SK-N-SH (cell line): Measurements from ENCODE around the gene MCM3AP. TPM values are rescaled to one million over a fixed set of nuclear protein-coding genes. Genes with fewer than 3 reads are reported as not detected.

ENCODE experiments used
- CTCF ChIA-PET: fragments of 300-600, 350-600 bp; formaldehyde crosslinking; extraction: SDS; loops from one replicate; lab custom pipeline; 2021; lab: Yijun Ruan, JAX
- POLR2A ChIA-PET: fragments of 350-600 bp; sonication (Branson Sonifier 250); formaldehyde crosslinking; extraction: SDS; loops from one replicate; lab custom pipeline; 2020; ENCODE audit warnings: antibody characterized with exemption, inconsistent platforms; lab: Yijun Ruan, JAX
- DNase-seq: peaks from one replicate; pipeline ENCODE4 v3.0.0; 2012
- H2AFZ ChIP-seq: fragments of 200-600 bp; sonication (generic); 2 replicates; pipeline ENCODE4 v1.8.1; 2016; ENCODE audit warnings: antibody characterized with exemption, mild to moderate bottlenecking, low read depth
- H3F3A ChIP-seq: fragments of 200-600 bp; sonication (generic); replicated peaks from 2 replicates; pipeline ENCODE3; 2016; ENCODE audit warnings: antibody characterized with exemption, mild to moderate bottlenecking; ENCODE audit not compliant: insufficient read depth
- H3K27ac ChIP-seq, 2 experiments: fragments of 200-500 bp in 1 of 2; fragments of 200-600 bp in 1 of 2; sonication (Bioruptor generic) in 1 of 2; sonication (generic), shearing (Covaris generic) in 1 of 2; 2 replicates each; pipeline versions ENCODE4 v1.5.1 to v1.6.1; 2014 to 2016; ENCODE audit warnings: low read depth in 2 of 2, inconsistent platforms in 1 of 2, low read length in 1 of 2, mild to moderate bottlenecking in 1 of 2, mixed read lengths in 1 of 2
- H3K27me3 ChIP-seq: fragments of 200-600 bp; sonication (generic), shearing (Covaris generic); 2 replicates; pipeline ENCODE4 v1.6.1; 2016; ENCODE audit warnings: mixed run types; ENCODE audit not compliant: insufficient read depth
- H3K36me3 ChIP-seq, 2 experiments: fragments of 200-500 bp in 1 of 2; fragments of 200-600 bp in 1 of 2; sonication (Bioruptor generic) in 1 of 2; sonication (generic) in 1 of 2; replicated peaks in 1 of 2; 2 replicates each; pipeline versions ENCODE3 to v1.5.1; 2014 to 2016; ENCODE audit warnings: low read length in 1 of 2, mild to moderate bottlenecking in 1 of 2; ENCODE audit not compliant: insufficient read depth in 2 of 2, control insufficient read depth in 1 of 2
- H3K4me1 ChIP-seq, 2 experiments: fragments of 200-500 bp in 1 of 2; fragments of 200-600 bp in 1 of 2; sonication (Bioruptor generic) in 1 of 2; sonication (generic), shearing (Covaris generic) in 1 of 2; 2 replicates each; pipeline versions ENCODE4 v1.5.1 to v1.6.1; 2014 to 2016; ENCODE audit warnings: low read depth in 1 of 2, low read length in 1 of 2, mixed run types in 1 of 2; ENCODE audit not compliant: insufficient read depth in 2 of 2, control insufficient read depth in 1 of 2
- H3K4me2 ChIP-seq: fragments of 200-600 bp; sonication (generic), shearing (Covaris generic); 2 replicates; pipeline ENCODE4 v1.6.1; 2017; ENCODE audit warnings: mixed run types
- H3K4me3 ChIP-seq, 2 experiments: fragments of 200-500 bp in 1 of 2; fragments of 200-600 bp in 1 of 2; sonication (Bioruptor generic) in 1 of 2; sonication (generic), shearing (Covaris generic) in 1 of 2; 2 replicates each; pipeline versions ENCODE4 v1.5.1 to v1.8.1; 2014 to 2016; ENCODE audit warnings: low read depth in 2 of 2, inconsistent platforms in 1 of 2, low read length in 1 of 2, mild to moderate bottlenecking in 1 of 2, mixed read lengths in 1 of 2, moderate library complexity in 1 of 2
- H3K79me2 ChIP-seq: fragments of 200-600 bp; sonication (generic); 2 replicates; pipeline ENCODE4 v1.8.1; 2017; ENCODE audit warnings: mild to moderate bottlenecking; ENCODE audit not compliant: insufficient read depth
- H3K9ac ChIP-seq: fragments of 200-600 bp; sonication (generic); 2 replicates; pipeline ENCODE4 v1.6.1; 2017; ENCODE audit warnings: mixed run types
- H3K9me2 ChIP-seq: fragments of 200-600 bp; sonication (generic); 2 replicates; pipeline ENCODE4 v1.6.1; 2017; ENCODE audit warnings: mixed run types
- H3K9me3 ChIP-seq: fragments of 200-600 bp; sonication (generic); 2 replicates; pipeline ENCODE4 v1.6.1; 2017; ENCODE audit warnings: mixed run types, mild to moderate bottlenecking, moderate library complexity
- H4K20me1 ChIP-seq: fragments of 200-600 bp; sonication (generic); 2 replicates; pipeline ENCODE4 v1.6.1; 2017; ENCODE audit warnings: mild to moderate bottlenecking, mixed run types; ENCODE audit not compliant: insufficient read depth
- CHD2 ChIP-seq: fragments of 150-350 bp; IDR thresholded peaks from 2 replicates; pipeline ENCODE4 v1.6.1; 2018; ENCODE audit warnings: low read length; ENCODE audit not compliant: partially characterized antibody
- EZH2phosphoT487 ChIP-seq: fragments of 200-600 bp; sonication (generic); IDR thresholded peaks from 2 replicates; pipeline ENCODE4 v1.6.1; 2017; ENCODE audit warnings: low read depth, mixed run types, mild to moderate bottlenecking, antibody characterized with exemption, moderate library complexity, borderline replicate concordance
- FOSL2 ChIP-seq: IDR thresholded peaks from 2 replicates; pipeline ENCODE4 v1.4.0; 2012; ENCODE audit warnings: low read depth, mild to moderate bottlenecking, moderate library complexity, borderline replicate concordance
- FOXM1 ChIP-seq: IDR thresholded peaks from 2 replicates; pipeline ENCODE4 v1.4.0; 2012; ENCODE audit warnings: low read depth, mild to moderate bottlenecking
- GABPA ChIP-seq: IDR thresholded peaks from 2 replicates; pipeline ENCODE4 v1.4.0; 2012; ENCODE audit warnings: low read depth, mild to moderate bottlenecking
- GATA2 ChIP-seq: sonication (generic); formaldehyde crosslinking; IDR thresholded peaks from 2 replicates; pipeline ENCODE4 v1.5.0; 2020; ENCODE audit warnings: mild to moderate bottlenecking, missing genetic modification reagents
- MEF2A ChIP-seq: IDR thresholded peaks from 2 replicates; pipeline ENCODE4 v1.4.0; 2012; ENCODE audit warnings: low read depth, borderline replicate concordance
- NFIC ChIP-seq: IDR thresholded peaks from 2 replicates; pipeline ENCODE4 v1.4.0; 2012; ENCODE audit warnings: borderline replicate concordance
- NRF1 ChIP-seq: IDR thresholded peaks from 2 replicates; pipeline ENCODE4 v1.6.1; 2012; ENCODE audit warnings: low read depth, mild to moderate bottlenecking, low read length
- POLR2AphosphoS5 ChIP-seq: IDR thresholded peaks from 2 replicates; pipeline ENCODE4 v1.6.1; 2012; ENCODE audit warnings: low read depth, low read length
- RAD21 ChIP-seq: IDR thresholded peaks from 2 replicates; pipeline ENCODE4 v1.6.1; 2012; ENCODE audit warnings: mild to moderate bottlenecking, low read length
- REST ChIP-seq: IDR thresholded peaks from 2 replicates; pipeline ENCODE4 v1.6.1; 2012; ENCODE audit warnings: mild to moderate bottlenecking, low read depth, low read length, moderate library complexity
- RFX5 ChIP-seq: IDR thresholded peaks from 2 replicates; pipeline ENCODE4 v1.6.1; 2012; ENCODE audit warnings: mild to moderate bottlenecking, improper control_type of control experiment, low read length
- SIN3A ChIP-seq: IDR thresholded peaks from 2 replicates; pipeline ENCODE4 v1.6.1; 2012; ENCODE audit warnings: low read depth, mild to moderate bottlenecking, low read length, moderate library complexity, borderline replicate concordance
- SMC3 ChIP-seq: IDR thresholded peaks from 2 replicates; pipeline ENCODE4 v1.6.1; 2012; ENCODE audit warnings: low read depth, low read length, improper control_type of control experiment
- TAF1 ChIP-seq: IDR thresholded peaks from 2 replicates; pipeline ENCODE4 v1.6.1; 2012; ENCODE audit warnings: low read depth, mild to moderate bottlenecking, low read length, moderate library complexity, borderline replicate concordance
- TCF12 ChIP-seq: IDR thresholded peaks from 2 replicates; pipeline ENCODE4 v1.4.0; 2012
- USF2 ChIP-seq: fragments of 150-350 bp; IDR thresholded peaks from 2 replicates; pipeline ENCODE4 v1.6.1; 2017; ENCODE audit warnings: antibody characterized with exemption, low read length, low read depth, borderline replicate concordance
- YY1 ChIP-seq: IDR thresholded peaks from 2 replicates; pipeline ENCODE4 v1.4.0; 2012; ENCODE audit warnings: low read depth, mild to moderate bottlenecking
- WGBS: methylation state at CpG from one replicate; pipeline ENCODE4 v1.1.6; 2017; ENCODE audit warnings: low lambda C conversion rate; 5-methylcytosine and 5-hydroxymethylcytosine counted together
- polyA plus RNA-seq, 3 experiments: library from polyadenylated mRNA; depleted of rRNA; stranded (reverse); fragments of >200 nt; gene quantifications; 2 replicates each; pipeline ENCODE4 v1.2.3, GENCODE V29; 2012
- TF ChIP-seq, protein P1 (sequence below): IDR thresholded peaks from 2 replicates; pipeline ENCODE4; 2012
- TF ChIP-seq, protein P2 (sequence below): IDR thresholded peaks from 2 replicates; pipeline ENCODE4 v1.4.0; 2012; ENCODE audit warnings: low read depth, borderline replicate concordance
- TF ChIP-seq, protein P3 (sequence below): IDR thresholded peaks from 2 replicates; pipeline ENCODE4 v1.4.0; 2012; ENCODE audit warnings: low read depth, borderline replicate concordance
- TF ChIP-seq, protein P4 (sequence below): fragments of 150-350 bp; IDR thresholded peaks from 2 replicates; pipeline ENCODE4 v1.6.1; 2016; ENCODE audit warnings: mild to moderate bottlenecking, low read depth, low read length

Gene MCM3AP
- polyA plus RNA-seq, 1 of the 3 experiments (the other 2 are of a cell fraction) = 42.9 TPM

- Histone ChIP-seq H4K20me1 (peaks cover 8% of the 10 kb centered on the region; the same call in 1 of the 2 replicates), H2AFZ (peak within 1 kb of the TSS; percentile 72), H3K4me2 (peak within 1 kb of the TSS; percentile 100), H3K79me2 (peaks cover 81% of the 10 kb centered on the region), H3K4me1 (peaks cover 15 to 40% of the 10 kb centered on the region in 2 experiments; a peak in 3 of 4 replicates), H3K9me2 (no peaks in the 10 kb centered on the region), H3K9ac (peak within 1 kb of the TSS; percentile 95), H3K4me3 (peak within 1 kb of the TSS; percentile 81 to 96), H3K9me3 (no peaks in the 10 kb centered on the region), H3F3A (peaks cover 16% of the 10 kb centered on the region), H3K27ac (peak within 1 kb of the TSS; percentile 92), H3K27me3 (no peaks in the 10 kb centered on the region), H3K36me3 (peaks cover 2 to 13% of the 10 kb centered on the region in 2 experiments)
- DNase-seq = peak; percentile 99
- POLR2A ChIA-PET = no interaction called here
- under 1% methylated on average over 20 of the region's 76 CpGs for WGBS
- CTCF ChIA-PET = interaction anchor here (0.7 kb wide), 1 partner anchor 79 kb away, joined by 3 read pairs; no protein-coding TSS in a partner anchor
- TF ChIP-seq, protein P1, sequence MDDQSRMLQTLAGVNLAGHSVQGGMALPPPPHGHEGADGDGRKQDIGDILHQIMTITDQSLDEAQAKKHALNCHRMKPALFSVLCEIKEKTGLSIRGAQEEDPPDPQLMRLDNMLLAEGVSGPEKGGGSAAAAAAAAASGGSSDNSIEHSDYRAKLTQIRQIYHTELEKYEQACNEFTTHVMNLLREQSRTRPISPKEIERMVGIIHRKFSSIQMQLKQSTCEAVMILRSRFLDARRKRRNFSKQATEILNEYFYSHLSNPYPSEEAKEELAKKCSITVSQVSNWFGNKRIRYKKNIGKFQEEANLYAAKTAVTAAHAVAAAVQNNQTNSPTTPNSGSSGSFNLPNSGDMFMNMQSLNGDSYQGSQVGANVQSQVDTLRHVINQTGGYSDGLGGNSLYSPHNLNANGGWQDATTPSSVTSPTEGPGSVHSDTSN = 0 out of 2 replicates have a peak, but pooled peaks have one; percentile 8
- TF ChIP-seq FOSL2 (no peak), SMC3 (no peak), REST (peak; percentile 45; the same call in 1 of the 2 replicates), EZH2phosphoT487 (no peak), GABPA (peak; percentile 7; the same call in 1 of the 2 replicates), GATA2 (CRISPR knock-in tag) (no peak), USF2 (no peak), CHD2 (peak; percentile 83), NRF1 (peak; percentile 82), TCF12 (no peak), POLR2AphosphoS5 (peak; percentile 70; the same call in 1 of the 2 replicates), YY1 (no peak), TAF1 (peak; percentile 90), RAD21 (no peak), MEF2A (no peak), RFX5 (no peak), NFIC (no peak), FOXM1 (peak; percentile 51; the same call in 1 of the 2 replicates), SIN3A (peak; percentile 9; the same call in 1 of the 2 replicates)
- TF ChIP-seq, protein P2, sequence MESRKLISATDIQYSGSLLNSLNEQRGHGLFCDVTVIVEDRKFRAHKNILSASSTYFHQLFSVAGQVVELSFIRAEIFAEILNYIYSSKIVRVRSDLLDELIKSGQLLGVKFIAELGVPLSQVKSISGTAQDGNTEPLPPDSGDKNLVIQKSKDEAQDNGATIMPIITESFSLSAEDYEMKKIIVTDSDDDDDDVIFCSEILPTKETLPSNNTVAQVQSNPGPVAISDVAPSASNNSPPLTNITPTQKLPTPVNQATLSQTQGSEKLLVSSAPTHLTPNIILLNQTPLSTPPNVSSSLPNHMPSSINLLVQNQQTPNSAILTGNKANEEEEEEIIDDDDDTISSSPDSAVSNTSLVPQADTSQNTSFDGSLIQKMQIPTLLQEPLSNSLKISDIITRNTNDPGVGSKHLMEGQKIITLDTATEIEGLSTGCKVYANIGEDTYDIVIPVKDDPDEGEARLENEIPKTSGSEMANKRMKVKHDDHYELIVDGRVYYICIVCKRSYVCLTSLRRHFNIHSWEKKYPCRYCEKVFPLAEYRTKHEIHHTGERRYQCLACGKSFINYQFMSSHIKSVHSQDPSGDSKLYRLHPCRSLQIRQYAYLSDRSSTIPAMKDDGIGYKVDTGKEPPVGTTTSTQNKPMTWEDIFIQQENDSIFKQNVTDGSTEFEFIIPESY = no peak
- TF ChIP-seq, protein P3, sequence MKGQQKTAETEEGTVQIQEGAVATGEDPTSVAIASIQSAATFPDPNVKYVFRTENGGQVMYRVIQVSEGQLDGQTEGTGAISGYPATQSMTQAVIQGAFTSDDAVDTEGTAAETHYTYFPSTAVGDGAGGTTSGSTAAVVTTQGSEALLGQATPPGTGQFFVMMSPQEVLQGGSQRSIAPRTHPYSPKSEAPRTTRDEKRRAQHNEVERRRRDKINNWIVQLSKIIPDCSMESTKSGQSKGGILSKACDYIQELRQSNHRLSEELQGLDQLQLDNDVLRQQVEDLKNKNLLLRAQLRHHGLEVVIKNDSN = no peak
- TF ChIP-seq, protein P4, sequence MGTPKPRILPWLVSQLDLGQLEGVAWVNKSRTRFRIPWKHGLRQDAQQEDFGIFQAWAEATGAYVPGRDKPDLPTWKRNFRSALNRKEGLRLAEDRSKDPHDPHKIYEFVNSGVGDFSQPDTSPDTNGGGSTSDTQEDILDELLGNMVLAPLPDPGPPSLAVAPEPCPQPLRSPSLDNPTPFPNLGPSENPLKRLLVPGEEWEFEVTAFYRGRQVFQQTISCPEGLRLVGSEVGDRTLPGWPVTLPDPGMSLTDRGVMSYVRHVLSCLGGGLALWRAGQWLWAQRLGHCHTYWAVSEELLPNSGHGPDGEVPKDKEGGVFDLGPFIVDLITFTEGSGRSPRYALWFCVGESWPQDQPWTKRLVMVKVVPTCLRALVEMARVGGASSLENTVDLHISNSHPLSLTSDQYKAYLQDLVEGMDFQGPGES = peak; percentile 86
Measured at GRCh38 chr21:46323710-46324389, 38.4 kb upstream of the MCM3AP start, which contains the start of the genes C21orf58 and PCNT. TSS of gene C21orf58 (minus strand) at chr21:46323870. CDS start at chr21:46322738, 1,132 bp downstream. TSS of gene PCNT (plus strand) at chr21:46324156. CDS start at chr21:46324229, 73 bp downstream.
